H1 (cell line): ENCODE data around the gene ANKRD26. TPM values are rescaled to one million over a fixed set of nuclear protein-coding genes. Genes with fewer than 3 reads are reported as not detected.

Experiments
- HDAC2 ChIP-seq, 2 experiments: fragments of 300-600 bp in 1 of 2; sonication (generic) in 1 of 2; IDR thresholded peaks; 2 replicates each; pipeline ENCODE4 v1.6.1; 2011 to 2012; ENCODE audit warnings: low read depth in 2 of 2, low read length in 2 of 2, mild to moderate bottlenecking in 2 of 2, moderate library complexity in 2 of 2, borderline replicate concordance in 1 of 2, inconsistent platforms in 1 of 2
- MAFK ChIP-seq: IDR thresholded peaks from 2 replicates; pipeline ENCODE4 v1.6.1; 2012; ENCODE audit warnings: low read depth, mild to moderate bottlenecking, improper control_type of control experiment, low read length
- RBBP5 ChIP-seq: IDR thresholded peaks from 2 replicates; pipeline ENCODE4 v1.7.1; 2012; ENCODE audit warnings: low read depth, mild to moderate bottlenecking, inconsistent platforms, low read length, moderate library complexity, borderline replicate concordance
- SP1 ChIP-seq: IDR thresholded peaks from 2 replicates; pipeline ENCODE4 v1.6.1; 2011; ENCODE audit warnings: low read depth, low read length
- TBP ChIP-seq: IDR thresholded peaks from 2 replicates; pipeline ENCODE4 v1.6.1; 2011; ENCODE audit warnings: low read depth, low read length, improper control_type of control experiment
- polyA plus RNA-seq, 7 experiments: library from polyadenylated mRNA; depleted of rRNA in 3 of 7; stranded (reverse) in 5 of 7; unstranded in 2 of 7; fragments of >200 nt in 5 of 7; fragments of 200-250 nt in 2 of 7; gene quantifications; 1 replicate in 5 of 7; 2 replicates in 1 of 7; 4 replicates in 1 of 7; pipeline versions ENCODE4 v1.2.1 to v1.2.3, GENCODE V29; 2011 to 2013; ENCODE audit warnings: missing spikeins in 2 of 7, mixed read lengths in 2 of 7
- total RNA-seq: library from RNA; stranded (reverse); fragmentation: NEBNext Ultra II Directional; extraction: Animal tissue kit (Norgen Biotek cat#: 25700); gene quantifications from 2 replicates; pipeline ENCODE4 v1.2.1, GENCODE V29; 2021

Gene ANKRD26
- total and polyA plus RNA-seq, 2 of the 8 experiments (the other 6 are each of a cell fraction or from before 2014, with no cell fraction given): 1.3 to 8.8 TPM

DNA sequence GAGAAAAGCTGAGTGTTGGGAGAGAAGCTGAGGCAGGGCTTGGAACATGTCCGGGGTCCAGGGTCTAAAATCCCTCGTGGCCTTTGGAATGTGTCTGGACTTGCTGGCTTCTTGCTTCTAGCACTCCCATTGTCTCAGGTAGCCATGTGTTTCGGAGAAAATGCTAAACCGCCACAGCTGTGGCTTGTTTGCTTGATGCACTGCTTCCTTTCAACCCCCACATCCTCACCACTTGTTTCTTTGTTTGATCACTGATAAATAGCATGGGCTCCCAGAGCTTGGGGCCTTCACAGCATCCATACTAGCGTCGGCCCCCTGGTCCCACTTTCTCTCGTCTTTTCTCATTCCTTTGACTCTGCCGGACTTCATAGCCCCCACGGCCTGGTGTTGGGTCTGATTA, 102.7 kb downstream of the ANKRD26 start (continued):
- TF ChIP-seq HDAC2 (IDR thresholded peaks at IDR 0.05; ENCODE audit: borderline replicate concordance in 1 of 2, low read depth in 2 of 2, low read length in 2 of 2) (no peak), SP1 (no peak), TBP (no peak), RBBP5 (no peak), MAFK (no peak)
